LNCaP clone FGC (cell line): ENCODE results near the gene KIF26A.

ENCODE experiments used
- DNase-seq: peaks from one replicate; pipeline ENCODE4 v3.0.0-alpha.2; 2011; ENCODE audit warnings: low read depth
- H3K4me3 ChIP-seq: 2 replicates; pipeline ENCODE4 v1.5.1; 2011; ENCODE audit warnings: mild to moderate bottlenecking, low read depth, low read length, control low read depth
- TF ChIP-seq, protein P1 (sequence below): IDR thresholded peaks from 2 replicates; pipeline ENCODE4 v1.5.1; 2012; ENCODE audit warnings: mild to moderate bottlenecking; ENCODE audit not compliant: control insufficient read depth, insufficient read depth; ENCODE audit errors: extremely low read depth

KIF26A gene

GRCh38 chr14:104102282-104102914 is 36.0 kb upstream of the KIF26A start:
- H3K4me3 ChIP-seq = no peak overlapping the region
- no peak for DNase-seq
- TF ChIP-seq, protein P1, sequence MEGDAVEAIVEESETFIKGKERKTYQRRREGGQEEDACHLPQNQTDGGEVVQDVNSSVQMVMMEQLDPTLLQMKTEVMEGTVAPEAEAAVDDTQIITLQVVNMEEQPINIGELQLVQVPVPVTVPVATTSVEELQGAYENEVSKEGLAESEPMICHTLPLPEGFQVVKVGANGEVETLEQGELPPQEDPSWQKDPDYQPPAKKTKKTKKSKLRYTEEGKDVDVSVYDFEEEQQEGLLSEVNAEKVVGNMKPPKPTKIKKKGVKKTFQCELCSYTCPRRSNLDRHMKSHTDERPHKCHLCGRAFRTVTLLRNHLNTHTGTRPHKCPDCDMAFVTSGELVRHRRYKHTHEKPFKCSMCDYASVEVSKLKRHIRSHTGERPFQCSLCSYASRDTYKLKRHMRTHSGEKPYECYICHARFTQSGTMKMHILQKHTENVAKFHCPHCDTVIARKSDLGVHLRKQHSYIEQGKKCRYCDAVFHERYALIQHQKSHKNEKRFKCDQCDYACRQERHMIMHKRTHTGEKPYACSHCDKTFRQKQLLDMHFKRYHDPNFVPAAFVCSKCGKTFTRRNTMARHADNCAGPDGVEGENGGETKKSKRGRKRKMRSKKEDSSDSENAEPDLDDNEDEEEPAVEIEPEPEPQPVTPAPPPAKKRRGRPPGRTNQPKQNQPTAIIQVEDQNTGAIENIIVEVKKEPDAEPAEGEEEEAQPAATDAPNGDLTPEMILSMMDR = no peak

DNA sequence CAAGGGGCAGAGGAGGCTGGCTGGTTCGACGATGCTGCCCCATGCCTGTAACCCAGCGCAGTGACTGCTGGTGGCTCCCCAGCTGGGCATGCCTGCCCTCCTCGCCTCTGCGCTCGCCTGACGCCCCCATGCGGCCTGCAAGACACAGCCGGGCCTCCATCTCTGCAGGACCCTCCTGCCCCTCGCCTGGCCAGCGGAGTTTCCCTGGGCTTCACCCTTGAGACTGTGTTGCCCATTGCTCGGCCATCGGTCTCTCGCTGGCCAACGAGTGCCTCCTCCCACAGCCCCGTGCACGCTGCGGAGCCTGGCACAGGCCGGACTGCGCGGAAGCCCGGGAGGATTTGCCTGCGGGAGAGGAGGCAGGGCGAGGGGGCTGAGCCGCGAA is 35.3 kb upstream of the KIF26A start:
- H3K4me3 ChIP-seq = no peak overlapping the region
- TF ChIP-seq, protein P1 = 0 out of 2 replicates have a peak, but pooled peaks have one; percentile 4
- no peak for DNase-seq

DNA sequence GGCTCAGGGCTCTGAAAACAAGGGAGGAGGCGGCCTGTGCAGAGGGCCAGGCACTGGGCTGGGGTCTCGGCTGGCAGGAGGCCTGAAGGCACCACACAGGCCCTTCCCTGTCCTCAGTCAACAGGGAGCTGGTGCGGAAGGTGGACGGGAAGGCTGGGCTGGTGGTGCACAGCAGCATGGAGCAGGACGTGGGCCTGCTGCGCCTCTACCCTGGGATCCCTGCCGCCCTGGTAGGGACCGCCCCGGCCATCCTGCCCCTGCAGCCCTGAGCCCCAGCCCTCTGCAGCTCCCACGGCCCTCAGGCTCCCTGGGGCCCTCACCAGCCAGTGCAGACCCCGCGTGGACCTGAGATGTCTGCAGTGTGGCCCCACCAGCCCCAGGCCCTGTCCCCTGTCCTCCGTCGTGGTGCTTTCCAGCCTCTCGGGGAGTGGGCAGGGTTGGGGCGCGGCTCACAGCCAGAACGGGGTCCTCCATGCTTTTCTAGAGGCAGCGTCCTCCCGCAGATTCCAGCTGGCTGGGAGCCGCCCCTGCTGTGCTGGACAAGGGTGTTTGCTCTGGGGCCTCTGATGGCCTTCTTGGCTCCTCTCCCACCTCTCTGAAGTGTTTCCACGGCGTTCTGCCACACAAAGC is 34.8 kb upstream of the KIF26A start:
- TF ChIP-seq, protein P1 = no peak
- DNase-seq = no peak
- H3K4me3 ChIP-seq = no peak overlapping the region

- no peak overlapping the region for H3K4me3 ChIP-seq
- TF ChIP-seq, protein P1 = no peak
- no peak for DNase-seq
These were observed 34.1 kb upstream of the KIF26A start for GRCh38 chr14:104104076-104104901.

GRCh38 chr14:104105071-104105821 is 33.1 kb upstream of the KIF26A start:
- no peak for DNase-seq
- TF ChIP-seq, protein P1 = no peak
- H3K4me3 ChIP-seq = no peak overlapping the region

DNA sequence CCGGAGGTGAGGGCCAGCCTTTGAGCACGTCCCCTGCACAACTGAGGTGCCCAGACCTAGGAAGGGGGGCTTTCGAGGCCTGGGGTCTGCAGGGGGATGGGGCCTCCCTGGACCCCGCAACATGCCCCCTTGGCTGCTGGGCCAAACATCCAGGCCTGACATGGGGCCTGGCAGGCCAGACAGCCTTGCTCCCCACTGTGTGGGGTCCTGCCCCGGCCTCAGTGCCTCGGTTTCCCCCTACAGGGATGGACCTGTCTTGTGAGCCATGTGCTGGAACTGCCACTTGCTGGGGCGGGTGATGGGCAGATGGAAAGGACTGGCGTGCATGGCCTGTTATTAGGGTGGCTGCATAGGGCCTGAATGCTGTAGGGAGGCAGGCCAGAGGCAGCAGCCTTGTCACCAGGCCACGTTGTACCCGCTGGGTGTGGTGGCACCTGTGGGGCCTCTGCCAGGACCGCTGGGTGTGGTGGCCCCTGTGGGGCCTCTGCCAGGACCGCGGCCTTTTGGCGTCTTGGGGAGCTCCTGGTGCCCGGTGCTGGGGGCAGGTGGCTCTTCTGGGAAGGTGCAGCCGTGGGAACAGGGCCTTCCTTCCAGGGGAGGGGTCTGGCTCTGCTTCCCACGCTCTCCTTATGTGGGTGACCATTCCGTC is 32.4 kb upstream of the KIF26A start:
- no peak for DNase-seq
- no peak overlapping the region for H3K4me3 ChIP-seq
- TF ChIP-seq, protein P1 = no peak
